H54 (cell line): ENCODE results near the gene OGFOD2.
A peak's percentile ranks its signal among the peaks of the same experiment; 100 is the strongest.

Source experiments
- DNase-seq: peaks from one replicate; pipeline ENCODE4 v3.0.0; 2011; ENCODE audit warnings: low spot score, mixed read lengths; ENCODE audit not compliant: insufficient read length
- FAIRE-seq: peaks from 3 replicates; lab custom pipeline; 2011; peaks lifted over from hg19 to GRCh38; lab: Jason Lieb, UNC
- POLR2A ChIP-seq: IDR thresholded peaks from 2 replicates; pipeline ENCODE4 v1.6.1; 2011; ENCODE audit warnings: low read depth, mild to moderate bottlenecking, low read length

OGFOD2 gene

GRCh38 chr12:122946690-122947341, 28.2 kb upstream of the OGFOD2 start:
- peak; percentile 95 for DNase-seq
- peak; percentile 91 for FAIRE-seq

GRCh38 chr12:122947352-122947792, 27.7 kb upstream of the OGFOD2 start:
- no peak for DNase-seq
- TF ChIP-seq POLR2A: no peak
- FAIRE-seq: no peak

More at GRCh38 chr12:122946690-122947341, 28.2 kb upstream of the OGFOD2 start:
- TF ChIP-seq POLR2A: no peak

DNA sequence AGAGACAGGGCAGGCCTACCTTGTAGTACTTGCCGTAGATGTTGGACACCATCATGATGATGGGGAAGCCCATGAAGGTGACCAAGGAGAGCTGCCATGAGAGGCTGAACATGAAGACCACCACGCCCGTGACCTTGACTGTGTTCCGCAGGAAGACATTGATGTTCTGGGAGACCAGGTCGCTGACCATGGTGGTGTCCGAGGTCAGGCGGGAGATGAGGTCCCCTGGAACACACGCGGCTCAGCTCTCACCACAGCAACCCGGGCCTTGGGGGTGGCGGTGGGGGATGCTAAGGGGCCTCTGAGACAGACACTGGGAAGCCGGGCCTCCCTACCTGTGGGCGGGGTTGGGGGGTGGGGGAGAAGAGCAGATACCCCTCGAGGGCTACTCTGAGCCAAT, 26.4 kb upstream of the OGFOD2 start:
- DNase-seq: no peak

GRCh38 chr12:122949405-122949804, 25.6 kb upstream of the OGFOD2 start:
- no peak for TF ChIP-seq POLR2A
- DNase-seq: no peak
- FAIRE-seq: no peak

More for the DNA sequence above, 26.4 kb upstream of the OGFOD2 start:
- TF ChIP-seq POLR2A: no peak
- no peak for FAIRE-seq

- TF ChIP-seq POLR2A: no peak
- no peak for DNase-seq
- no peak for FAIRE-seq
Observed at GRCh38 chr12:122949816-122950675, 25.0 kb upstream of the OGFOD2 start.

- FAIRE-seq (no peak), DNase-seq (peak; percentile 51)
- no peak for TF ChIP-seq POLR2A
Observed at GRCh38 chr12:122951406-122951805, 23.6 kb upstream of the OGFOD2 start.

- FAIRE-seq (peak; percentile 48), DNase-seq (peak; percentile 77)
- no peak for TF ChIP-seq POLR2A
Observed at GRCh38 chr12:122951979-122952892, 22.8 kb upstream of the OGFOD2 start.

- FAIRE-seq (no peak), DNase-seq (no peak)
Observed at GRCh38 chr12:122955156-122955555, 19.9 kb upstream of the OGFOD2 start.

GRCh38 chr12:122956035-122956434, 19.0 kb upstream of the OGFOD2 start:
- no peak for TF ChIP-seq POLR2A
- FAIRE-seq (no peak), DNase-seq (no peak)

More at GRCh38 chr12:122955156-122955555, 19.9 kb upstream of the OGFOD2 start:
- TF ChIP-seq POLR2A: no peak

- TF ChIP-seq POLR2A: no peak
- DNase-seq (no peak), FAIRE-seq (no peak)
Observed at GRCh38 chr12:122958198-122958888, 16.7 kb upstream of the OGFOD2 start.

DNA sequence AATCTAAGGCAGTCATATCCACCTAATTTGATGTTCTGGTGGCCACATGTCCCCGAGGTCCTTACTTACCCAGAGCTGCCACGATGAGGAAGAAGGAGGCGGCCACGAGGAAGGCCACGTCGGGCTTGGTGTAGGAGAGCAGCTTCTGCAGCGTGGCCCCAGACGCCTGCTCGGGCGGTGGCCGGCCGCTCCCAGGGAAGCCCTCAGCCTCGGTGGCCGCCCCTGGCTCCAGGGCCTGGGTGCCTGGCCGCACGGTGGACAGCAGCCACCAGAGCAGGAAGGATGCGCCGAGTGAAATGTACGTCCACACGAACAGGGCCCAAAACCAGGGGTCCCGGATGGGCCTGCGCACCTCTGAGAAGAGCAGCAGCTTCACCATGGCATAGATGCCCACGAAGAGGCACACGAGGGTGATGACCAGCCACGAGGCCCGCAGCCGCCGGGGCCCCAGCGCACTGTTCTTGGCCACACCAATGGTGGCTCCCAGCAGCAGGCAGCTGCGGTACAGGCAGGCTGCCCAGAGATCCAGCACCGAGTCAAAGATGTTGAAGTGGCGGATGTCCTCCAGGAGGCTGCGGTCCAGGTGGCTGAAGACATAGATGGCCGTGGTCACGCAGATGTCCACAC, 15.4 kb upstream of the OGFOD2 start:
- DNase-seq (no peak), FAIRE-seq (no peak)
- TF ChIP-seq POLR2A: no peak

DNA sequence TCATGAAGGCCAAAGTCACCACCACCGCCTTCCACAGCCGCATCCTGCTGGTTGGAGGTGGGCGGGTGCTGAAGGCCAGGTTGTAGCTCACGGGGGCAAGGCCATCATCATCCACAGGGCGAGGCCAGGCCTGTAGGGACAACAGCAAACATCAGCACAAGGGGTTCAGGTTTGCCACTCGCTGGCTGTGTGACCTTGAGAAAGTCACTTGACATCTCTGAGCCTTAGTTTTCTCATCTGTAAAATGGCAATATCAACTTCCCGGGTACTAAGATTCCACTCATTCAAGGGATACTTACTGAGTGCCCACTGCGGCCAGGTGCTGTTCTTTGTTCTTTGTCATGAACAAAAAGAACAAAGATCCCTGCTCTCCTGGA, 14.9 kb upstream of the OGFOD2 start:
- FAIRE-seq: no peak
- TF ChIP-seq POLR2A: no peak
- no peak for DNase-seq
